ENCODE measurements around the gene GALNT14. TPM values are rescaled to one million over a fixed set of nuclear protein-coding genes. Genes with fewer than 3 reads are reported as not detected.

The GALNT14 gene
- polyA plus RNA-seq, 3 donors = 1.7 to 3.9 (median 2.1) TPM

- H3K27ac ChIP-seq (ENCODE audit: low read depth, low read length) = no peak overlapping the region
- WGBS, 3 donors = 31 to 63% (median 57%) methylated on average over 5 of the region's 5 CpGs
Observed at GRCh38 chr2:31107591-31108300, 30.5 kb downstream of the GALNT14 start.

- 73 to 75% (median 75%) methylated on average over 2 of the region's 2 CpGs for WGBS, 3 donors
- H3K27ac ChIP-seq (ENCODE audit: low read depth, low read length) = no peak overlapping the region
Observed at GRCh38 chr2:31101701-31102100, 36.5 kb downstream of the GALNT14 start.

GRCh38 chr2:31097962-31098613, 40.2 kb downstream of the GALNT14 start:
- H3K27ac ChIP-seq (ENCODE audit: low read depth, low read length) = no peak overlapping the region
- 49 to 61% (median 56%) methylated on average over 2 of the region's 2 CpGs for WGBS, 3 donors

- H3K27ac ChIP-seq (ENCODE audit: low read depth, low read length) = no peak overlapping the region
- WGBS, 3 donors = 85 to 94% (median 93%) methylated on average over 7 of the region's 7 CpGs
Observed at GRCh38 chr2:31090188-31090587, 48.1 kb downstream of the GALNT14 start.

GRCh38 chr2:31089645-31090044, 48.6 kb downstream of the GALNT14 start:
- H3K27ac ChIP-seq (ENCODE audit: low read depth, low read length) = no peak overlapping the region
- 80 to 87% (median 83%) methylated on average over 2 of the region's 2 CpGs for WGBS, 3 donors

- 76 to 80% (median 76%) methylated on average over 6 of the region's 6 CpGs for WGBS, 3 donors
- no peak overlapping the region for H3K27ac ChIP-seq (ENCODE audit: low read depth, low read length)
Observed at GRCh38 chr2:31088504-31089195, 49.6 kb downstream of the GALNT14 start.

GRCh38 chr2:31087491-31087890, 50.7 kb downstream of the GALNT14 start:
- 76 to 87% (median 81%) methylated on average over 3 of the region's 3 CpGs for WGBS, 3 donors
- no peak overlapping the region for H3K27ac ChIP-seq (ENCODE audit: low read depth, low read length)

- H3K27ac ChIP-seq (ENCODE audit: low read depth, low read length) = no peak overlapping the region
- WGBS, 3 donors = 82 to 91% (median 84%) methylated on average over 4 of the region's 4 CpGs
Observed at GRCh38 chr2:31086590-31086989, 51.6 kb downstream of the GALNT14 start.

GRCh38 chr2:31083234-31083993, 54.8 kb downstream of the GALNT14 start:
- 47 to 78% (median 77%) methylated on average over 13 of the region's 13 CpGs for WGBS, 3 donors
- no peak overlapping the region for H3K27ac ChIP-seq (ENCODE audit: low read depth, low read length)

GRCh38 chr2:31082002-31082401, 56.2 kb downstream of the GALNT14 start:
- WGBS, 3 donors = 73 to 92% (median 78%) methylated on average over 2 of the region's 2 CpGs

GRCh38 chr2:31081492-31081891, 56.7 kb downstream of the GALNT14 start:
- H3K27ac ChIP-seq (ENCODE audit: low read depth, low read length) = no peak overlapping the region
- 31 to 70% (median 62%) methylated on average over 2 of the region's 2 CpGs for WGBS, 3 donors

More at GRCh38 chr2:31082002-31082401, 56.2 kb downstream of the GALNT14 start:
- no peak overlapping the region for H3K27ac ChIP-seq (ENCODE audit: low read depth, low read length)

- H3K27ac ChIP-seq (ENCODE audit: low read depth, low read length) = no peak overlapping the region
- 82 to 84% (median 83%) methylated on average over 1 of the region's 1 CpG for WGBS, 3 donors
Observed at GRCh38 chr2:31080361-31080760, 57.9 kb downstream of the GALNT14 start.

GRCh38 chr2:31079665-31080064, 58.6 kb downstream of the GALNT14 start:
- 71 to 81% (median 76%) methylated on average over 5 of the region's 5 CpGs for WGBS, 3 donors
- no peak overlapping the region for H3K27ac ChIP-seq (ENCODE audit: low read depth, low read length)

GRCh38 chr2:31078579-31079105, 59.6 kb downstream of the GALNT14 start:
- no peak overlapping the region for H3K27ac ChIP-seq (ENCODE audit: low read depth, low read length)
- 62 to 74% (median 72%) methylated on average over 6 of the region's 6 CpGs for WGBS, 3 donors

- H3K27ac ChIP-seq (ENCODE audit: low read depth, low read length) = no peak overlapping the region
- 56 to 80% (median 73%) methylated on average over 4 of the region's 4 CpGs for WGBS, 3 donors
Observed at GRCh38 chr2:31078011-31078410, 60.2 kb downstream of the GALNT14 start.

- 69 to 84% (median 80%) methylated on average over 6 of the region's 6 CpGs for WGBS, 3 donors
- H3K27ac ChIP-seq (ENCODE audit: low read depth, low read length) = no peak overlapping the region
Observed at GRCh38 chr2:31075941-31076590, 62.2 kb downstream of the GALNT14 start.

- H3K27ac ChIP-seq (ENCODE audit: low read depth, low read length) = no peak overlapping the region
- WGBS, 3 donors = 52 to 66% (median 54%) methylated on average over 7 of the region's 7 CpGs
Observed at GRCh38 chr2:31075431-31075830, 62.8 kb downstream of the GALNT14 start.

- 74 to 77% (median 76%) methylated on average over 6 of the region's 6 CpGs for WGBS, 3 donors
- H3K27ac ChIP-seq (ENCODE audit: low read depth, low read length) = no peak overlapping the region
Observed at GRCh38 chr2:31071741-31072140, 66.5 kb downstream of the GALNT14 start.

All from adipose tissue (tissue), 3 donors.